HEK293 (cell line): Measurements from ENCODE around the gene RPL22.

Source experiments
- CTCF ChIA-PET: fragments of 350-600 bp; formaldehyde crosslinking; extraction: SDS; loops from one replicate; lab custom pipeline; 2021; ENCODE audit warnings: antibody characterized with exemption; lab: Yijun Ruan, JAX
- POLR2A ChIA-PET: fragments of 300-600 bp; formaldehyde crosslinking; extraction: SDS; loops from one replicate; lab custom pipeline; 2020; ENCODE audit warnings: antibody characterized with exemption, inconsistent platforms; lab: Yijun Ruan, JAX
- H3K27ac ChIP-seq: fragments of 200-500 bp; sonication (Bioruptor generic); 2 replicates; pipeline ENCODE4 v1.5.1; 2014; ENCODE audit warnings: low read depth, low read length, control low read depth, inconsistent platforms; ENCODE audit errors: extremely low read depth
- H3K36me3 ChIP-seq, 2 experiments: fragments of 200-500 bp in 1 of 2; sonication (Bioruptor generic) in 1 of 2; 1 replicate in 1 of 2; 2 replicates in 1 of 2; pipeline ENCODE4 v1.5.1; 2014 to 2017; ENCODE audit warnings: inconsistent platforms in 2 of 2, low read length in 2 of 2; ENCODE audit not compliant: control insufficient read depth in 2 of 2, insufficient read depth in 1 of 2
- H3K4me1 ChIP-seq: fragments of 200-500 bp; sonication (Bioruptor generic); 2 replicates; pipeline ENCODE4 v1.5.1; 2014; ENCODE audit warnings: mild to moderate bottlenecking, low read length, inconsistent platforms; ENCODE audit not compliant: control insufficient read depth, insufficient read depth
- H3K4me3 ChIP-seq: 2 replicates; pipeline ENCODE4 v1.5.1; 2011; ENCODE audit warnings: low read depth, mild to moderate bottlenecking, control low read depth, low read length, moderate library complexity
- H3K9me3 ChIP-seq: fragments of 200-500 bp; sonication (Bioruptor generic); 2 replicates; pipeline ENCODE4 v1.5.1; 2014; ENCODE audit warnings: low read depth, low read length, inconsistent platforms; ENCODE audit not compliant: control insufficient read depth, insufficient read depth
- KLF16 ChIP-seq: fragments of 450-650 bp; formaldehyde crosslinking; IDR thresholded peaks from 2 replicates; pipeline ENCODE4 v1.5.1; 2017; ENCODE audit warnings: missing biosample characterization, missing genetic modification characterization
- PRDM1 ChIP-seq: fragments of 450-650 bp; formaldehyde crosslinking; IDR thresholded peaks from 2 replicates; pipeline ENCODE4; 2016; ENCODE audit warnings: missing biosample characterization, missing genetic modification characterization
- ZNF112 ChIP-seq: fragments of 450-650 bp; formaldehyde crosslinking; IDR thresholded peaks from 2 replicates; pipeline ENCODE4 v1.5.0; 2017; ENCODE audit warnings: missing biosample characterization, missing genetic modification characterization
- ZNF350 ChIP-seq: fragments of 450-650 bp; formaldehyde crosslinking; IDR thresholded peaks from 2 replicates; pipeline ENCODE4 v1.5.0; 2017; ENCODE audit warnings: missing biosample characterization, mild to moderate bottlenecking, missing genetic modification characterization
- ZNF530 ChIP-seq: fragments of 450-650 bp; formaldehyde crosslinking; IDR thresholded peaks from 2 replicates; pipeline ENCODE4 v1.5.1; 2016; ENCODE audit warnings: low read depth, missing biosample characterization, missing genetic modification characterization
- ZNF707 ChIP-seq: fragments of 450-650 bp; formaldehyde crosslinking; IDR thresholded peaks from 2 replicates; pipeline ENCODE4 v1.5.1; 2016; ENCODE audit warnings: missing biosample characterization, missing genetic modification characterization
- ZNF791 ChIP-seq: fragments of 450-650 bp; formaldehyde crosslinking; IDR thresholded peaks from 2 replicates; pipeline ENCODE4 v1.5.1; 2016; ENCODE audit warnings: missing biosample characterization, missing genetic modification characterization
- ZNF792 ChIP-seq: fragments of 450-650 bp; formaldehyde crosslinking; IDR thresholded peaks from 2 replicates; pipeline ENCODE4 v1.5.1; 2016; ENCODE audit warnings: missing biosample characterization, missing genetic modification characterization
- ZNF843 ChIP-seq: fragments of 450-650 bp; formaldehyde crosslinking; IDR thresholded peaks from 2 replicates; pipeline ENCODE4 v1.5.1; 2016; ENCODE audit warnings: missing biosample characterization, missing genetic modification characterization
- ZSCAN16 ChIP-seq: fragments of 450-650 bp; formaldehyde crosslinking; IDR thresholded peaks from 2 replicates; pipeline ENCODE4 v1.5.1; 2016; ENCODE audit warnings: missing biosample characterization, missing genetic modification characterization
- ZSCAN30 ChIP-seq: fragments of 450-650 bp; IDR thresholded peaks from 2 replicates; pipeline ENCODE4 v1.5.1; 2018; ENCODE audit warnings: missing biosample characterization, mild to moderate bottlenecking, missing genetic modification characterization, moderate library complexity
- ZXDB ChIP-seq: fragments of 450-650 bp; formaldehyde crosslinking; IDR thresholded peaks from 2 replicates; pipeline ENCODE4 v1.5.1; 2016; ENCODE audit warnings: missing biosample characterization, missing genetic modification characterization
- TF ChIP-seq, protein P1 (sequence below): fragments of 450-650 bp; formaldehyde crosslinking; IDR thresholded peaks from 2 replicates; pipeline ENCODE4 v1.5.1; 2016; ENCODE audit warnings: missing biosample characterization, missing genetic modification characterization, low read depth
- TF ChIP-seq, protein P2 (sequence below): fragments of 450-650 bp; formaldehyde crosslinking; IDR thresholded peaks from 2 replicates; pipeline ENCODE4 v1.5.1; 2016; ENCODE audit warnings: missing biosample characterization, missing genetic modification characterization
- TF ChIP-seq, protein P3 (sequence below): sonication (generic); formaldehyde crosslinking; IDR thresholded peaks from 2 replicates; pipeline ENCODE4 v1.8.1; 2022; ENCODE audit warnings: mild to moderate bottlenecking, moderate library complexity, missing genetic modification reagents
- TF ChIP-seq, protein P4 (sequence below): fragments of 450-650 bp; formaldehyde crosslinking; IDR thresholded peaks from 2 replicates; pipeline ENCODE4 v1.5.1; 2016; ENCODE audit warnings: missing biosample characterization, missing genetic modification characterization
- TF ChIP-seq, protein P5 (sequence below): fragments of 450-650 bp; formaldehyde crosslinking; IDR thresholded peaks from 2 replicates; pipeline ENCODE4 v1.5.1; 2016; ENCODE audit warnings: missing biosample characterization, missing genetic modification characterization

The RPL22 gene

DNA sequence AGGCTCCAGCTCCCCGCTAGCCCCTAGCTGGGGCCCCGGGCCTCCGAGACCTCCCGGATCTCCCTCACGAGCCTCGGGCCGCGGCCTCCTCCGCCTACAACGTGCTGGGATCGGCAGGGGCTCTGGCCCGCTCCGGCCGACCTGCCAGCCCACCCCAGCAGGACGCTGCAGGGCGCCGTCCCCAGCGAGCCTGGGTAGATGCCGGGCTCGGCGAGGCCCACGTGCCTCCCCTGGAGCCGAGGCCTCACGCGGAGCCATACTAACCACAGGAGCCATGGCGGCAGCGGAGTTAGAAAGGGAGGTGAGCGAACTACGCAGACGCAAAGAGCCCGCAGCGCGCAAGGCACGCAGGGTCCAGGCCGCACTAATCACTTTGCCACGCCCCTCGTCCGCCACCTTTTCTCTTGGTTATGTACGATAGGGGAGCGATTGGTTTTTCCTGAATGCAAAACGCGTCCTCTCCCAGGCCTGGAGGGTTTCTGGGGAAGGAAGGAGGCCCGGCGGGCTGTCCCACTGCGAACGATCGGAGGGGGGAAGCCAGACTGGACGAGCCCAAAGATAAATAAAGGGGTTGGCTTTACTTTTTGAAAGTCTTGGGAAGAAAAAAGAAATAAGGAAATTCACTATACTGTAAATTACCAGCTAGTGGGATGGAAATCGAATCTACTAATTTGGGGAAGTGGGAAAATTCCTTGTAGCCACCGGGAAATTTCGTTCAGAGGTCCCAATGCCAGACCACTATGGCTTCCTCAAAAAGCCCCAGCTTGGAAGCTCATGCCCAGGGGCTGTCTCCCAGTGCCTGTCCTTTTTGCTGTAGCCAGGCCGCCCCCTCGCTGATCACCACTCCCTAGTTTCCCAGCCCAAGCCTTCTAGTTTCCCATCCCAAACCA is at the start of gene RPL22 (continued):
- TF ChIP-seq, protein P1, sequence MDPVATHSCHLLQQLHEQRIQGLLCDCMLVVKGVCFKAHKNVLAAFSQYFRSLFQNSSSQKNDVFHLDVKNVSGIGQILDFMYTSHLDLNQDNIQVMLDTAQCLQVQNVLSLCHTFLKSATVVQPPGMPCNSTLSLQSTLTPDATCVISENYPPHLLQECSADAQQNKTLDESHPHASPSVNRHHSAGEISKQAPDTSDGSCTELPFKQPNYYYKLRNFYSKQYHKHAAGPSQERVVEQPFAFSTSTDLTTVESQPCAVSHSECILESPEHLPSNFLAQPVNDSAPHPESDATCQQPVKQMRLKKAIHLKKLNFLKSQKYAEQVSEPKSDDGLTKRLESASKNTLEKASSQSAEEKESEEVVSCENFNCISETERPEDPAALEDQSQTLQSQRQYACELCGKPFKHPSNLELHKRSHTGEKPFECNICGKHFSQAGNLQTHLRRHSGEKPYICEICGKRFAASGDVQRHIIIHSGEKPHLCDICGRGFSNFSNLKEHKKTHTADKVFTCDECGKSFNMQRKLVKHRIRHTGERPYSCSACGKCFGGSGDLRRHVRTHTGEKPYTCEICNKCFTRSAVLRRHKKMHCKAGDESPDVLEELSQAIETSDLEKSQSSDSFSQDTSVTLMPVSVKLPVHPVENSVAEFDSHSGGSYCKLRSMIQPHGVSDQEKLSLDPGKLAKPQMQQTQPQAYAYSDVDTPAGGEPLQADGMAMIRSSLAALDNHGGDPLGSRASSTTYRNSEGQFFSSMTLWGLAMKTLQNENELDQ (tag by site-specific recombination), result no peak
- TF ChIP-seq ZSCAN30 (tag by site-specific recombination) (0 out of 2 replicates have a peak, but pooled peaks have one; percentile 43), KLF16 (tag by site-specific recombination) (peak; percentile 97), ZSCAN16 (tag by site-specific recombination) (no peak)
- TF ChIP-seq, protein P2, sequence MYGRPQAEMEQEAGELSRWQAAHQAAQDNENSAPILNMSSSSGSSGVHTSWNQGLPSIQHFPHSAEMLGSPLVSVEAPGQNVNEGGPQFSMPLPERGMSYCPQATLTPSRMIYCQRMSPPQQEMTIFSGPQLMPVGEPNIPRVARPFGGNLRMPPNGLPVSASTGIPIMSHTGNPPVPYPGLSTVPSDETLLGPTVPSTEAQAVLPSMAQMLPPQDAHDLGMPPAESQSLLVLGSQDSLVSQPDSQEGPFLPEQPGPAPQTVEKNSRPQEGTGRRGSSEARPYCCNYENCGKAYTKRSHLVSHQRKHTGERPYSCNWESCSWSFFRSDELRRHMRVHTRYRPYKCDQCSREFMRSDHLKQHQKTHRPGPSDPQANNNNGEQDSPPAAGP (tag by site-specific recombination), result peak; percentile 63

DNA sequence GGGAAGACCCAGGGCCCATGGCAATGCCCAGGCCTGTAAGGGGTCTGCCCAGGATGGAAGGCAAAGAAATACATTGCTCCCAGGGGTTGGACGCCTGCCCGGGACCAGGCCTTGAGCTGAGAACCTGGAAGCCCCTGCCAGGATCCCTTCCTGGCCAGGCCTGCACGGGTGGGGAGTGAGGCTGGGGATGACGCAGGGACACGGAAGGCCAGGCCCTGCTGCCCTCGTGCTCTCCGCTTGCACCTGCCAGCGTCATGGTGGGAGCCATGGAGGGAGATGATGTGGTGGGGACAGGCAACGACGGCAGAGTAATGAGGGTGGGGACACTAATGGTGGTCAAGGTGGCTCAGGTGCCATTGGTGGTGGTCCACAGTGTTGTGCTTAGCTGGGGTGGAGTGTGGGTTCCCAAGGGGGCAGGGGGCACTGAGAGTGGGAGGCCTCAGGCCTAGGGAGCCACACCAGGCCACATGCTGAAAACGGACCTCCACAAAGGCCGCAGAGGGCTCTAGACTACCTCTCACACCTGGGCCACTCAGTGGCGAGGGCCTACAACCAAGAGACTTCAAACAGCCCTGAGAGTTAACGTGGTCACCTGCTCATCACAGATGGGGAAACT is 48.9 kb upstream of the RPL22 start:
- H3K27ac ChIP-seq, result no peak overlapping the region
- no peaks in the 10 kb centered on the region for H3K9me3 ChIP-seq
- no peaks in the 10 kb centered on the region for H3K36me3 ChIP-seq
- ChIA-PET CTCF (interaction anchor here (0.6 to 9.2 kb wide), 13 partner anchors 8 to 236 kb away, joined by 3 to 181 read pairs (median 14); no protein-coding TSS in a partner anchor), POLR2A (no interaction called here)
- no peak overlapping the region for H3K4me3 ChIP-seq
- TF ChIP-seq ZNF792, result no peak
- no peak for TF ChIP-seq ZXDB
- TF ChIP-seq, protein P2 (tag by site-specific recombination), result no peak
- no peak for TF ChIP-seq ZNF843 (tag by site-specific recombination)
- TF ChIP-seq ZNF350 (tag by site-specific recombination), result no peak
- TF ChIP-seq, protein P3, sequence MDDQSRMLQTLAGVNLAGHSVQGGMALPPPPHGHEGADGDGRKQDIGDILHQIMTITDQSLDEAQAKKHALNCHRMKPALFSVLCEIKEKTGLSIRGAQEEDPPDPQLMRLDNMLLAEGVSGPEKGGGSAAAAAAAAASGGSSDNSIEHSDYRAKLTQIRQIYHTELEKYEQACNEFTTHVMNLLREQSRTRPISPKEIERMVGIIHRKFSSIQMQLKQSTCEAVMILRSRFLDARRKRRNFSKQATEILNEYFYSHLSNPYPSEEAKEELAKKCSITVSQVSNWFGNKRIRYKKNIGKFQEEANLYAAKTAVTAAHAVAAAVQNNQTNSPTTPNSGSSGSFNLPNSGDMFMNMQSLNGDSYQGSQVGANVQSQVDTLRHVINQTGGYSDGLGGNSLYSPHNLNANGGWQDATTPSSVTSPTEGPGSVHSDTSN (CRISPR knock-in tag), result no peak
- TF ChIP-seq, protein P4, sequence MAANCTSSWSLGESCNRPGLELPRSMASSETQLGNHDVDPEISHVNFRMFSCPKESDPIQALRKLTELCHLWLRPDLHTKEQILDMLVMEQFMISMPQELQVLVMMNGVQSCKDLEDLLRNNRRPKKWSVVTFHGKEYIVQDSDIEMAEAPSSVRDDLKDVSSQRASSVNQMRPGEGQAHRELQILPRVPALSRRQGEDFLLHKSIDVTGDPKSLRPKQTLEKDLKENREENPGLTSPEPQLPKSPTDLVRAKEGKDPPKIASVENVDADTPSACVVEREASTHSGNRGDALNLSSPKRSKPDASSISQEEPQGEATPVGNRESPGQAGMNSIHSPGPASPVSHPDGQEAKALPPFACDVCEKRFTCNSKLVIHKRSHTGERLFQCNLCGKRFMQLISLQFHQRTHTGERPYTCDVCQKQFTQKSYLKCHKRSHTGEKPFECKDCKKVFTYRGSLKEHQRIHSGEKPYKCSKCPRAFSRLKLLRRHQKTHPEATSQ, result no peak
- no peak for TF ChIP-seq ZNF530
- TF ChIP-seq PRDM1 (tag by site-specific recombination), result no peak
- no peak for TF ChIP-seq ZNF791 (tag by site-specific recombination)
- no peak for TF ChIP-seq ZNF707 (tag by site-specific recombination)
- TF ChIP-seq ZSCAN16 (tag by site-specific recombination), result no peak
- TF ChIP-seq, protein P5, sequence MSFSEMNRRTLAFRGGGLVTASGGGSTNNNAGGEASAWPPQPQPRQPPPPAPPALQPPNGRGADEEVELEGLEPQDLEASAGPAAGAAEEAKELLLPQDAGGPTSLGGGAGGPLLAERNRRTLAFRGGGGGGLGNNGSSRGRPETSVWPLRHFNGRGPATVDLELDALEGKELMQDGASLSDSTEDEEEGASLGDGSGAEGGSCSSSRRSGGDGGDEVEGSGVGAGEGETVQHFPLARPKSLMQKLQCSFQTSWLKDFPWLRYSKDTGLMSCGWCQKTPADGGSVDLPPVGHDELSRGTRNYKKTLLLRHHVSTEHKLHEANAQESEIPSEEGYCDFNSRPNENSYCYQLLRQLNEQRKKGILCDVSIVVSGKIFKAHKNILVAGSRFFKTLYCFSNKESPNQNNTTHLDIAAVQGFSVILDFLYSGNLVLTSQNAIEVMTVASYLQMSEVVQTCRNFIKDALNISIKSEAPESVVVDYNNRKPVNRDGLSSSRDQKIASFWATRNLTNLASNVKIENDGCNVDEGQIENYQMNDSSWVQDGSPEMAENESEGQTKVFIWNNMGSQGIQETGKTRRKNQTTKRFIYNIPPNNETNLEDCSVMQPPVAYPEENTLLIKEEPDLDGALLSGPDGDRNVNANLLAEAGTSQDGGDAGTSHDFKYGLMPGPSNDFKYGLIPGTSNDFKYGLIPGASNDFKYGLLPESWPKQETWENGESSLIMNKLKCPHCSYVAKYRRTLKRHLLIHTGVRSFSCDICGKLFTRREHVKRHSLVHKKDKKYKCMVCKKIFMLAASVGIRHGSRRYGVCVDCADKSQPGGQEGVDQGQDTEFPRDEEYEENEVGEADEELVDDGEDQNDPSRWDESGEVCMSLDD (tag by site-specific recombination), result no peak
- no peak for TF ChIP-seq ZNF112 (tag by site-specific recombination)
- no peaks in the 10 kb centered on the region for H3K4me1 ChIP-seq
